ENCODE data around the gene ZNF326.
"Not testable (repeated sequence)": the region's sequence is repeated elsewhere in the genome, so short reads cannot be mapped to it uniquely, and the experiment has no call there.

ZNF326 gene

DNA sequence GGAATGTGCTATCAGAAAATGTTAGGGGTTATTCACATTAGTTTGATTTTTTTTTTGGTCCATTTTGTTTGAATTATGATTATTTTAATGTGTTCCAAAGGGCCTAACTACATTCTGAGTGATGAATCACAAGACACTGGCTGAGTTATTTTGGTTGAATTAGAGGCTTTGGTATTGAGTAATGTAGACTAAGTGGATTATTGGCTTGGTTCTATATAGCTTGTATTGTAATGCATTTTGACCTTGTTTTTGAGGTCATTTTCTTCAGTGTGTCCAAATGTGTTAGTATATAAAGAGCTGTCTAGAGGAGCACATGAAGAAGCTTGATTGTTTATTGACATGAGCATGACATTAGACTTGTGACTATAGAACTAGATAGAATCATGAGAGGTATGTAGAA is 3.4 kb downstream of the ZNF326 start:
- DNase-seq = no peak

DNA sequence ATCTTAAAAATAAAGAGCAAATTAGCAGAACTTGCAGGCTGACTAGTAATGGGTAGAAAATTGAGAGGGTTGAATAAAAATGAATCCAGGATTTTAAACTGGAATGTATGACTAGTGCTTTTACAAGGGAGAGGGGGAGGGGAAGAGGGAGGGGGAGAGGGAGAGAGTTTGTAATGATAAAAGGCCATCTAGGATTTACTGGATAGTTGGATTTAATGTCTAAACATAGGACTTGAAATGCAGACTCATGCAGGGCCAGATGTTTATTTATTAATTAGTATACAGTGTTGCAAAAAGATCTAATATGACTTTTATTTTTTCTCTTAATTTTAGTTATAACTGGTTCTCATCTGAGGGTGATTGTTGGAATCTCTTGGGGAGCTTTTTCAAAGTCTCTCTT is 4.3 kb downstream of the ZNF326 start:
- no peak for DNase-seq

DNA sequence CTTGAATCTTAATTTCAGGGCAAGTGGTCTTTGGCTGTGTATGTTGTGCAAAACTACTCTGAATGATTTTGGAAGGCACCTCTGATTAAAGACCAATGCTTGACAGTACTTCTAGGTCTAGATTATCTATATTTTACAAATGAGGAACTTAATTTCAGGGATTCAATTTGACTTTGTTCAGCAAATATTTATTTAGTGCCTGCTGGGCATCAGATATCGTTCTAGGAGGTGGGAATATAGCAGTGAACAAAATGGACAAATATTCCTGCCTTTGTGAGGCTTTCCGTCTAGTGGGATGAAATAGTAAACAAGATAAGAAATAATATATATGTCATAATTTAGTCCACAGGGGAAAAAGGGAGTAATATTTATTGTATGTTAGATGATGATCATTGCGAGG is 4.7 kb downstream of the ZNF326 start:
- DNase-seq = no peak

DNA sequence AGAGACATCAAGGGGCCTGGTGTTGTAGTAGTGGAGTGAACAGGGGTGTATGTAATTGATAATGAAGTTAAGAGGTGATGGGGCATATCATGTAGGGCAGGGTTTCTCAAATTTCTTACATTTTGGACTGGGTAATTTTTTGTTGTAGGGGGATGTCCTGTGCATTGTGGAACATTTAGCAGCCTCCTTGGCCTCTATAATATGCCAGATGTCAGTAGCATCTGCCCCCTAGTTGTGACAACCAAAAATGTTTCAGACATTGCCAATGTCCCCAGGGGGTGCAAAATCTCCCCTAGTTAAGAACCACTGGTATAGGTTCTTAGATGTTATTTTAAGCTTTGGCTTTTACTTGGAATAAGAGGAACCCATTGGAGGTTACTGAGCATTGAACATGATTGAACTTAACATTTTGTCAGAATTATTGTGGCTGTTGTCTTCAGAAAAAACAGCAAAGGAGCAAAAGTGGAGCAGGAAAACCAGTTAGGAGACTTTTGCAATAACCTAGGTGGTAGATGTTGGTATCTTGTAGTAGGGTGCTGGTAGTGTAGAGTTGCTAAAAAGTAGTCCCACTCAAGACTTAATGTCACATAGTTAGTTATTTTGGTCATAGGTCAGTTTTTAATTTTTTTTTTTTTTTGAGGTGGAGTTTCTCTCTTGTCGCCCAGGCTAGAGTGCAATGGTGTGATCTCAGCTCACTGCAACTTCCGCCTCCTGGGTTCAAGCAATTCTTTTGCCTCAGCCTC is 6.2 kb downstream of the ZNF326 start:
- no peak for DNase-seq

DNA sequence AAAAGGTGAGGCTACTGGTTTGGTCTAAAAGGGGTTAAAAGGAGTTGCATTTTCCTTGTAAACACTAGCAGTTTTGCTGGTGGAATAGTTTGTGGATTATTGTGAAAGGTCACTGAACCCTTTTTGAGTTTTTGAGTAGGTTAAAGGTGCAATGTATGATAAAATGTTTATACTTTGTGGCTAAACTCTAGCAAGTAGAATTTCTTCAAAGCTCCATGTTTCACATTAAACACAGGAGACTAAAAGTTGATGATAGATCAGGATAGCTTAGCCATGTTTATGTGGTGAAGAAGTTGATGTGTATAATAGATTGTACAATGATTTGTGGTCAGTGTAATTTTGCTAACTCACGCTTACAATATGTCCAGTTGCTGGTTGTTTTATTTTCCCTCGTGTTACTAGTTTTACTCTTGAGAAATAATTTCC is 13.1 kb downstream of the ZNF326 start:
- DNase-seq = no peak

DNA sequence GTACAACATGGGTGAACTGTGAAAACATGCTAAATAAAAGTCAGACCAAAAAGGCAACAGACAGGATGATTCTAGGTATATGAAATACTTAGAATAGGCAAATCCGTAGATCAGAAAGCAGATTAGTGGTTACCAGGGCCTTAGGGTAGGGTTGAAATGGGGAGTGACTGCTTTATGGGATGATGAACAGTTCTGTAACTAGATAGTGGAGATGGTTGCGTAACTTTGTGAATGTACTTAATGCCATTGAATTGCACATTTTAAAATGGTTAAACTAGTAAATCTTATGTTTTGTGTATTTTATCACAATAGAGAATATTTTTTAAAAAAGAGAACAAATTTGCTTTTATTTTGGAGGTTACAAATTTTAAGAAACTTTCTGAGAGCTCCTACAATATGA is 17.4 kb downstream of the ZNF326 start:
- DNase-seq = no peak

DNA sequence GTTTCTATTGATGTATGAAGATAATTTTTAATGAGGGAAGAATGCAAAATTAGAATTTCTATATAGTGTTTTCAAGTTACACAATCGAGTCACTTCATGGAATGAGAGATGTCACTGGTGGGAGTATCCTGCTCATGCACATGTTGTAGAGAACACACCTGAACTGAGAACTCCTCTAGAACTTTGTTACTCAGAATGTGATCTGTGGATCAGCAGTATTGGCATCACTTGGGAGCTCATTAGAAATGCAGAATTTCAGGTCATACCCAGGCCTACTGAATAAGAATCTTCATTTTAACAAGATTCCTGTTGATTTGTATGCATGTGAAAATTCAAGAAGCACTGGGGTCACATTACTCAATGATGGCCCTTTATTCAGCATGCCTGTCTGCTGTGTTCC is 28.8 kb downstream of the ZNF326 start:
- DNase-seq = no peak

DNA sequence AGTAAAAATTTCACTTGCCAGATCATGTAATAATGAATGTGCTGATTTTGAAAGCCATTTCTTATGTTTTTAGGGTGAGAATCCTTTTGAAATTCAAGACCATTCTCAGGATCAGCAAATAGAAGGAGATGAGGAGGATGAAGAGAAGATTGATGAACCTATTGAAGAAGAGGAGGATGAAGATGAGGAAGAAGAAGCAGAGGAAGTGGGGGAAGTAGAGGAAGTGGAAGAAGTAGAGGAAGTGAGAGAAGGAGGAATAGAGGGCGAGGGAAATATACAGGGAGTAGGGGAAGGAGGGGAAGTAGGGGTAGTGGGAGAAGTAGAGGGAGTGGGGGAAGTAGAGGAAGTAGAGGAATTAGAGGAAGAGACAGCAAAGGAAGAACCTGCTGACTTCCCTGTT is 32.4 kb downstream of the ZNF326 start:
- no peak for DNase-seq

DNA sequence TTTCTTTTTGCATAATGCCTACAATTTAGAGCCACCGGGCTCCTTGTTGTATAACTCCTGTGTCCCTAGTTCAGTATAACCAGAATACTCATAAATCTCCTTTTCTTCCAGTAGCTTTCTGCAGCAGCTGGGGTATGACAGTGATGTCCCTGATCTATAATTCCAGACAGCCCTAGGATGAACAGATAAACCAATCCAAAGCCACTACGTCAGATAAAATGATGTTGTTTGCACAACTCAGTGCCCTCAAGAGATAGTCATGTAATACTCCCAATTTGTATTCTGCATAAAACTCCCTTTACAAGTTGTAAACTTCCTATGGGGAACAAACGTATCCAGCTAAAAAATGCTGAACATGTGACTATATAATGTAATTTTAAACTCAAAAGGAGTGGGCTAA is 44.7 kb downstream of the ZNF326 start:
- no peak for DNase-seq

DNA sequence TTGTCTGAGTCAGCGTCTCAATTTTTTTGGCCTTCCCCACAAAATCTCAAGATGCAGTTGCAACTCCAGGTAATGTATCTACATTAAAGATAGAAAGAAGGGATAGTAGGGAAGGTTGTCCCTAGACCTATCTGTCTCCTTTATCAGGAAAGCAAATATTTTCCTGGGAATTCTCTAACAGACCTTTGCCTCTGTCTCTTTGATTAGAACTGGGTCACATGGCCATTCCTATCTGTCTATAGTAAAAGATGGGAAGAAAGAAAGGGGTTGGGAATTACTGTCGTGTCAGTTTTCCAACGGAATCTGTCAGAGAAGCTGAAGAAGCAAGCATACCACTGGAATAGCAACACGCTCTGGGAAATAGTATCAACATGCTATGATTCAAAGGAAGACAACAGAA is 48.7 kb downstream of the ZNF326 start:
- no peak for DNase-seq

DNA sequence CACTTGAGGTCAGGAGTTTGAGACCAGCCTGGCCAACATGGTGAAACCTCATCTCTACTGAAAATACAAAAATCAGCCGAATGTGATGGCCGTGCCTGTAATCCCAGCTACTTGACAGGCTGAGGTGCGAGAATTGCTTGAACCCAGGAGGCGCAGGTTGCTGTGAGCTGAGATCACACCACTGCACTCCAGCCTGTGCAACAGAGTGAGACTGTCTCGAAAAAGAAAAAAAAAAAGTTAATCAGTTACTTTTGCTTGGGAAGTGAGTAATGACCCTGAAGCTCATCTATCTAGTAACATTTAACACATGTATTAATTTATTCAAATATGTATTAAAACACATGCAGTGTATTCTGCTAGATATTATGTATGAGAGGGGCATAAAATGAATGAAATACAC is 49.4 kb downstream of the ZNF326 start:
- no peak for DNase-seq

DNA sequence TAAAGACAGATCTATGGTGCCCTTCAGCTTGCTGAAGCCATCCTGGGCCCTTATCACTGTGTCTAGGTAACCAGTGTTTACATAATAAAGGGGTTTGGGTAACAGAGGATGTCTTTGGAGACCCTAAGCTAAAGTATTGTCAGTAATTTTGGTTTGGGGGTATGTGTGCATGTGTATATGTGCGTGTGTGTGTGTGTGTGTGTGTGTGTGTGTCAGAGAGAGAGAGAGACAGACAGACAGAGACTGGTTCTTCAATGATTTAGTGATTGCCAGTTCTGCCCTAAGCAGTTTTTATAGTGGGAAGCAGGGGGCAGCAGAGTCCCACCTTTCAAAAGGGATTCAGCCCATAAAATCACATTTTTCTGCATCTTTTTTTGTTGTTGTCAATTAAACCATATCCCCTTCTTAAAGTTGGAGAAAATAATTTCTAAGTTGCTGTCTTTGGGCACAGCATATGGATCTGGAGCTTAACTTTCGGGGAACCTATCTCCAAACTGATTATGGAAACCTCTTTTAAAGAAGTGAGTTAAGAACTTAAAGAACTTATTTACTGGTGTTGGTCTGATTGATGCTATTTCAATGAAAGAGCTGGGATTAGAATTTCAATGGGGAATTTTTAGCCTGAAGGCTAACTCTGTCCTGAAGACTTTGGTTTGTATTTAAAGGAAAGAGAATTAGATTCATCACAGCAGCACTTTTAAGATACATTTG is 51.1 kb downstream of the ZNF326 start:
- DNase-seq = peak; percentile 13

DNA sequence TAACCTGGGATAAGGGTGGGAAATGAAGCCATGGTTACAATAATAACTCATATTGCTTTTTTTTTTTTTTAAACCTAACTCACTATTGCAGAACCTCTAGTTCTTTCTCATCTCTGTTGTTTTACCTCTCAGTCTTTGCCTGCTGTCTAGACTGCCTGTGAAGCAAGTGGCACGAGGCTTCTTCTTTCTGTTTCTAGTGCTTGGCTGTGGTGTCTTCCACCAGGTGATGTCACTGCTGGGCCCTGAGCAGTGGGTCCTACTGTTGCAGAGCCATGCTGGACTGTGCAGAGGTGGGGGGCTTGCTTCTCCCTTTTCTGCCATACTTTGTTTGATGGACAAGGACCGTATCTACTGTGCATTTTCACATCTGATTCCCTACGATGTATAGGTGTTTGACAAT is 51.7 kb downstream of the ZNF326 start:
- no peak for DNase-seq

DNA sequence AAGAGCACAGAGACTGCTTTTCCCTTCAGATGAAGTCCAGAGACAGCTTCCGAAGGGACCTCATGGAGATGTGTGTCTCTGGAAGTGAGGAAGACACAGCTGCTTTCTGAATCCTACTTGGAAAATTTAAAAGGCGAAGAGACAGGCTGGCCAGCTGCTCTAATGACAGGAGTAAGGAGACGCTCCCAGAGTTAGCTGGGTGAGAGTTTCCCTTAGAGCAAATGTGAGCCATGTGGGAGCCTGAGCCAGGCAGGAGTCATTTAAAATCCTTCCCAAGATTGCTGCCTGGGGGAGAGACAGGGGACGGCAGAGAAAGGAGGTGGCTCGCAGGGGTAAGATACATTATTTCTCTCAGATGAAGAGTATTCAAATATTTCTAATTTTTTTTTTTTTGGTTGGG is 53.1 kb downstream of the ZNF326 start:
- DNase-seq = no peak

DNA sequence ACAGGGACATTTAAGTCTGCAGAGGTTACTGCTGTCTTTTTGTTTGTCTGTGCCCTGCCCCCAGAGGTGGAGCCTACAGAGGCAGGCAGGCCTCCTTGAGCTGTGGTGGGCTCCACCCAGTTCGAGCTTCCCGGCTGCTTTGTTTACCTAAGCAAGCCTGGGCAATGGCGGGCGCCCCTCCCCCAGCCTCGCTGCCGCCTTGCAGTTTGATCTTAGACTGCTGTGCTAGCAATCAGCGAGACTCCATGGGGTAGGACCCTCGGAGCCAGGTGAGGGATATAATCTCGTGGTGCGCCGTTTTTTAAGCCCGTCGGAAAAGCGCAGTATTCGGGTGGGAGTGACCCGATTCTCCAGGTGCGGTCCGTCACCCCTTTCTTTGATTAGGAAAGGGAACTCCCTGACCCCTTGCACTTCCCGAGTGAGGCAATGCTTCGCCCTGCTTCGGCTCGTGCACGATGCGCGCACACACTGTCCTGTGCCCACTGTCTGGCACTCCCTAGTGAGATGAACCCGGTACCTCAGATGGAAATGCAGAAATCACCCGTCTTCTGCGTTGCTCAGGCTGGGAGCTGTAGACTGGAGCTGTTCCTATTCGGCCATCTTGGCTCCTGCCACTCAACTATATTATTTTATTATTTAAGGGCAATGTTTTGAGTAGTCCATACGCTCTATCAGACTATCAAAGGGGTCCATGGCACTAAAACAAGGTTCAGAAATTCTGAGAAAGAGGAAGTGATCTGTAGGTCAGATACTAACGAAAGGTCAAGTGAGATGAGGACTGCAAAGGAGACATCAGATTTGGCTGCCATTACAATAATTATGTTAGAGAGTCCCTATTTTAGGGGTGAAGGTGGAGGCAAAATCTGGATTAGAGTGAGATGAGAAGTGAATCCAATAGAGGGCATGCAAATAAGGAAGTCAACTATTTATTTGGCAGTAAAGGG is 68.1 kb downstream of the ZNF326 start:
- not testable (repeated sequence) for DNase-seq

DNA sequence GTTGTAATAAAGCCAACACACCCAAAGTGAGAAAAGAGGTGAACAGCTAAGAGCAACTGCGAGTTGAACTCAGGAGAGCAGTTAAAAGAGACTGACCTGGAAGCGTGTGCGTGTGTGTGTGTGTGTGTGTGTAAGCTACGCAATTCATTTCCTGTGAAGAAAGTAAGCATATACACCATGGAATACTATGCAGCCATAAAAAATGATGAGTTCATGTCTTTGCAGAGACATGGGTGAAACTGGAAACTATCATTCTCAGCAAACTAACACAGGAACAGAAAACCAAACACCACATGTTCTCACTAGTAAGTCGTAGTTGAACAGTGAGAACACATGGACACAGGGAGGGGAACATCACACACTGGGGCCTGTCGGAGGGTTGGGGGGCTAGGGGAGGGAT is 69.2 kb downstream of the ZNF326 start:
- not testable (repeated sequence) for DNase-seq

DNA sequence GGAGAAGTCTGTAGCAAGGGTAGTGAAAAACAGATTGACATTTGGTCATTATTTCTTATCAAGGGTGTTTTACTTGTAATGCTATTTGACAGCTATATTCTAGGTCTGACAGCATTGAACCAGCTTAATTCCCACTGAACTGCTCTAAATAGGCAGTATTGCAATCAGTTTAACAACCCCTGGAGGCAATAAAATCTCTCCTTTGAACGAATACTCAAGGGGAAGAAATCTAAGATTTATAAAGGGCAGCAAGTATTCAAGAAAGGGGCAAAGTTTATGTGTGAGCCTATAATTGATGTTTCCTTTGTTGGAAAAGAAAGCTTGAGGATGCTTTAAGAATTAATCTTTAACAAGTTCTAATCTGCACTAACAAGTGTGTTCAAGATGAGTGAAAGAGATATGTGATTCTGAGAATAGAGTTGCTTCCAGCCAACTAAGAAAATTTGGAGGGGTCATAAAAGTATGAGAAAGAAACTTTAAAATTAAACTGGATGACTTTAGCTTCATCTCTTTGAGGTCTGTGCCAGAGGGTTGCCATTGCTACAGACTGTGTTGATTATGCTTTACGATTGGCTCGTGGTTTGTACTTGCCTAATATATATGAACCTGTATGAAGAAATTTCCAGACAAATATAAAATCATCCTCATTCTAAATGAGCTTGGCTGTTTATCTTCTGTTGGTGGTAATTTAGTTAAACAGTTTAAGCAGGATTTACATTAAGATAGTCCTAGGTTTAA is 72.5 kb downstream of the ZNF326 start:
- DNase-seq = no peak

DNA sequence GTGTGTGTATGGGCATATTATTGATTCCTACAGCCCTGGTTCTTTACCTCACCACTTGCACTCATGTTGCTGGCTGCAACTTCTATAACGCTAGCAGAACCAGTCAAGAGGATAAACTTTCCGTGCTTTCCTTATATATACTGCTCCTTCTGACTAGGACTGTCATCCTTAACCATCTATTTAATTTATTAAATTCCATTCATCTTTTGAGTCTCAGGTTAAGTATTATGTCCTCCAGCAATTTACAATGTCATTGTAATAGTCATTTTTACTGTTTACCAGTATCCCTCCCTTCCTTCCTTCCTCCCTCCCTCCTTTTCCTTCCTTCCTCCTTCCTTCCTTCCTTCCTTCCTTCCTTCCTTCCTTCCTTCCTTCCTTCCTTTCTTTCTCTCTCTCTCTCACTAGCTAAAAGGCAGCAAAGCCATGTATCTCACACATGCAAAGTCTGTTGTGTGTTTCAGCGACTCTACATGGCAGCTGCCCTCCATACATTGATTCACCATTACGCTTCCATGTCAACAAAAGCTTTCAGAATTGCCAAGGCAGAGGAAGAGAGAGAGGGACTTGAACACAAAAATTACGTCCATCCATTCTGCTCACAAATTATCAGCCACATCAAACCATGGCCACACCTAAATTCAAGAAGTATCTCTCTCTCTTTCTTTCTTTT is 73.8 kb downstream of the ZNF326 start:
- no peak for DNase-seq

DNA sequence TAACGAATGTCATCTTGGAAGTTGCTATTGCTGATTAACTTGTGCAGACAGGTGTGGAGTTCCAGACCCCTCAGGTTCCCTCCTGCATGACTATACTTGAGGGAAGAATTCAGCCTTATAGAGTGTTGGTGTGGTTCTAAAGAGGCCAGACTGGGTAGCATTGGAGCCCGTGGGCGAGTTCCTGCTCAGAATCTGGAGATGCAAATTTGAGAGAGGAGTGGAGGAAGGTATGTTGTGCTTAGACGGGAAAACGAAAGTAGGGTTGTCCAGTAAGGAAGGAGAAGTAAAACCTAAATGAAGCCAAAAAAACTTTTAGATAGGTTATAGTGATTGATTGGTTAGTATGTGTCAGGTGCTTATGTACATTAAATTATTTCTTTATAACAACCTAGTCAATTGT is 79.2 kb downstream of the ZNF326 start:
- DNase-seq = no peak

DNA sequence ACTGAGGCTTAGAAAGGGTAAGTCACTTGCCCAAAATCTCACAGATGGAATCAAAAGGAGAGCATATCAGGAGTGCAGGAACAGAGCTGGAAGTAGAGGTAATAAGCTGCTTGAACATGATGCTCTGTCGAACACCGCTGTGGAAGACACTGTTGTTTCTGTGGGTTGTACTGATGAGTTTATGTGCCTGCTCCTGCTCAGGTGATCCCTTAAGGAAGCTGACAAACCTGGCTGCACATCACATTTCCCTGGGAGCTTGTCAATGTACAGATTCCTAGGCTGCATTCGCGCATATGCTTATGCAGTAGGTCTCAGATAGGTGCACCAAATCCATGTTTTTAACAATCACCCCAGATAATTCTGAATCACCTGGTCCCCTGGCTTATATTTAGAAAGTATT is 79.7 kb downstream of the ZNF326 start:
- no peak for DNase-seq

DNA sequence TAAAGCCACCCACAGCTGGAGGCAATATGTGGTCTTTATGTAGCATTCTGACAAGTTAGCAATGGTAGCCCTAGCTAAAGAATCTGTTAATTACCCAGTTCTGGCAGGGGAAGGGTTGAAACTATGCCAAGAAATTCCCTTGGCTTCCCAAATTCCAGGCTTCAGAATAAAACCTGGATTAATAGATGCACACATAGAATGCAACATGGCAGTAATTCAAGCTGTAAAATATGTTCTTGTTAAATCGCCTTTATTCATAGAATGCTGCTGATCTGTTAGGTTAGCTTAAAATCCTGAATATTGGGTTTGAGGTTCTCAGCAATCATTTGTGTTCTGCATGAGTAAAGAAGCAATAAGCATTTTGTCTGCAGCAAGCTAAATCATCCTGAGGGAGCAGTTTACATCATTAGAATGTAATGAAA is 80.1 kb downstream of the ZNF326 start:
- DNase-seq = no peak

DNA sequence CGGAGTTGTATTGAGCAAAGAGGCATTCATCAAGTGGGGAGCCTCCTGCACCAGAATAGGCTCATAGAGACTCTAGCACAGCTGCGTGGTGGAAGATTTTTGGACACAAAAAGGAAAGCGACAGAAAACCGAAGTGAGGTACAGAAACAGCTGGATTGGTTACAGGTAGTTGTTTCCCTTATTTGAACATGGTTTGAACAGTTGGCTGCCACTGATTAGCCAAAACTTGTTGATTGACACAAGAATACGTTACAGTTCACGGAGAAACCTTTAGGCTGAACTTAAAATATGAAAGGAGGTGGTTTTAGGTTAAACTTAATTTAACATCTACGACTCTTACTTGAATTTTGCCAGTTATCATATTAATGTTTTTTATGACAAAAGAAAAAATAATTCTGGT is 89.1 kb downstream of the ZNF326 start:
- DNase-seq = no peak

All from RPMI8226 (cell line).